Adrenal gland (tissue), 5 donors: ENCODE data around the gene AOC2.

Experiments used
- POLR2A ChIP-seq, 2 donors: fragments of 450-650 bp; IDR thresholded peaks; one replicate each; pipeline ENCODE4 v1.6.1; 2017; ENCODE audit warnings: antibody characterized with exemption in 2 of 2, mild to moderate bottlenecking in 2 of 2, moderate library complexity in 1 of 2
- TF ChIP-seq, protein P1 (sequence below), 6 experiments: fragments of 450-650 bp in 4 of 6; fragments of 200-600 bp in 2 of 6; sonication (generic) in 1 of 6; IDR thresholded peaks; 1 replicate in 5 of 6; 2 replicates in 1 of 6; pipeline versions ENCODE4 v1.5.1 to v1.8.0; 2016 to 2021; ENCODE audit warnings: antibody characterized with exemption in 6 of 6, mild to moderate bottlenecking in 2 of 6, moderate library complexity in 1 of 6
- donor health status: DM: no; HTN: no; CAD: no.

DNA sequence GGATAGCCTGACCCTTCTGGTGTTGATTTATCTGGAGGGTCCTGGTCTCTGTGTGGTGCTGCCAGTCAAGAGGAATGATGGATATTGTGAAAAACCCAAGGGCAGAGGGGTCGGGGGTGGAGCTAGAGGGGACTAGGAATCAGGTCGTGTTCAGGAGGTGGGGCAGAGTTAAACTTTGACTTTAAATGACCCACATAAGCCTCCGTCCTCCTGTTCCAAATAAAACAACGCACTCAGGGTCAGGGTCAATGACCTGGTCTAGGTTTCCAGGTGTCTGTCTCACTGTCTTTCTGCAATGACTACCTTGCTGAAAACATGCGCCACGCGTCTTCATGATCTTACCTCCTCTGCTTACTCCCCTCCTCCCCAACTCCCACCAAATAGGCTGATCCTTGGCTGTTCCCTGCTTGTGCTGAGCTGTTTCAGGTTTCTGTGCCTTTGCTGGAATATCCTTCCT is 21.3 kb downstream of the AOC2 start:
- TF ChIP-seq, protein P1, sequence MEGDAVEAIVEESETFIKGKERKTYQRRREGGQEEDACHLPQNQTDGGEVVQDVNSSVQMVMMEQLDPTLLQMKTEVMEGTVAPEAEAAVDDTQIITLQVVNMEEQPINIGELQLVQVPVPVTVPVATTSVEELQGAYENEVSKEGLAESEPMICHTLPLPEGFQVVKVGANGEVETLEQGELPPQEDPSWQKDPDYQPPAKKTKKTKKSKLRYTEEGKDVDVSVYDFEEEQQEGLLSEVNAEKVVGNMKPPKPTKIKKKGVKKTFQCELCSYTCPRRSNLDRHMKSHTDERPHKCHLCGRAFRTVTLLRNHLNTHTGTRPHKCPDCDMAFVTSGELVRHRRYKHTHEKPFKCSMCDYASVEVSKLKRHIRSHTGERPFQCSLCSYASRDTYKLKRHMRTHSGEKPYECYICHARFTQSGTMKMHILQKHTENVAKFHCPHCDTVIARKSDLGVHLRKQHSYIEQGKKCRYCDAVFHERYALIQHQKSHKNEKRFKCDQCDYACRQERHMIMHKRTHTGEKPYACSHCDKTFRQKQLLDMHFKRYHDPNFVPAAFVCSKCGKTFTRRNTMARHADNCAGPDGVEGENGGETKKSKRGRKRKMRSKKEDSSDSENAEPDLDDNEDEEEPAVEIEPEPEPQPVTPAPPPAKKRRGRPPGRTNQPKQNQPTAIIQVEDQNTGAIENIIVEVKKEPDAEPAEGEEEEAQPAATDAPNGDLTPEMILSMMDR (IDR thresholded peaks at IDR 0.05): no peak
- no peak for TF ChIP-seq POLR2A (IDR thresholded peaks at IDR 0.05)
